ENCODE results near the gene OR2A14.
"Not testable (repeated sequence)": the region's sequence is repeated elsewhere in the genome, so short reads cannot be mapped to it uniquely, and the experiment has no call there.

The OR2A14 gene

DNA sequence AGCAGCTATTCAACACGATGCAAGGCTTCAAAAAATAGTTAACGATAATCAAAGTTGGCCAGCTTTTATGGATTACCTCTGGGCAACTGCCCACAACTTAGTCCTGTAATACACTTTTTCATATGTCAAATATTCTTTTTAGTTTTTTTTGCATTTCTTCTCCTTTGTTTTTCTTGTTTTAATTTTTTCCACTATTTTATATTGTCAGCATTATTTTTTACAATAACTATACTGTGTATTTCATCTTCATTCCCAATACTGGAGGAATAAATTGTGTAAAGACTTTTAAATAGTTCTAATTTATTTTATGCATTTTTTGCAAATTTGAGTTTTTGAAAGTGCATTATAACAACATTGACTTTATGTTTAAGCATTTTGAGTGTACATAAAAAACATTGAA is 41.8 kb downstream of the OR2A14 start:
- no peak for DNase-seq

DNA sequence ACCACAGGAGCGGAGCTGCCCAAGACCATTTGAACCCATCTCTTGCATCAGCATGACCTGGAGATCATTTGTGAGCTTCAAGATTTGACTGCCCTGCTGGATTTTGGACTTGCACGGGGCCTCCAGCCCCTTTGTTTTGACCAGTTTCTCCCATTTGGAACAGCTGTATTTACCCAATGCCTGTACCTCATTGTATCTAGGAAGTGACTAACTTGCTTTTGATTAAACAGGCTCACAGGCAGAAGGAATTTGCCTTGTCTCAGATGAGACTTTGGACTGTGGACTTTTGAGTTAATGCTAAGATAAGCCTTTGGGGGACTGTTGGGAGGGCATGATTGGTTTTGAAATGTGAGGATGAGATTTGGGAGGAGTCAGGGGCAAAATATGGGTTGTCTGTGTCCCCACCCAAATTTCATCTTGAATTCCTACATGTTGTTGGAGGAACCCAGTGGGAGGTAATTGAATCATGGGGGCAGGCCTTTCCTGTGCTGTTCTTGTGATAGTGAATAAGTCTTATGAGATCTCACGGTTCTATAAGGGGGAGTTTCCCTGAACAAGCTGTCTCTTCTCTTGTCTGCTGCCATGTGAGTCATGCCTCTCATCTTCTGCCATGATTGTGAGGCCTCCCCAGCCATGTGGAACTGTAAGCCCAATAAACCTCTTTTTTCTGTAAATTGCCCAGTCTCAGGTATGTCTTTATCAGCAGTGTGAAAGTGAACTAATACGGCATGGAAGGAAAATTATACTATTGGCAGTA is 48.8 kb downstream of the OR2A14 start:
- DNase-seq = not testable (repeated sequence)

DNA sequence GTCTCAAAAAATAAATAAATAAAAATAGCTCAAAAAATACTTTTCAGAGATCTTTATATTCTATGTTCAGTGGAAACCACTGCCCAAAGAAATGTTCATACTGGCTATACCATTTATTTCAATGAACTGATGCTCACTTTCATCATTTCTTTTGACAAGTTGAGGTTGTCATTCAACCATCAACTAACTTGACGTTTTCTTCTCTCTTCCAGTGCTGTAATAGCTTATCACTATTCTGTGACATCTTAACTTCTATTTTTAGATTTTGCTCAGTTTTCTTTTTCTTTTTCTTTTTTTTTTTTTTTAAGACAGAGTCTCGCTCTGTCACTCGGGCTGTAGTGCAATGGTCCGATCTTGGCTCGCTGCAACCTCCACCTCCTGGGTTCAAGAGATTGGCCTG is 51.6 kb downstream of the OR2A14 start:
- DNase-seq = no peak

DNA sequence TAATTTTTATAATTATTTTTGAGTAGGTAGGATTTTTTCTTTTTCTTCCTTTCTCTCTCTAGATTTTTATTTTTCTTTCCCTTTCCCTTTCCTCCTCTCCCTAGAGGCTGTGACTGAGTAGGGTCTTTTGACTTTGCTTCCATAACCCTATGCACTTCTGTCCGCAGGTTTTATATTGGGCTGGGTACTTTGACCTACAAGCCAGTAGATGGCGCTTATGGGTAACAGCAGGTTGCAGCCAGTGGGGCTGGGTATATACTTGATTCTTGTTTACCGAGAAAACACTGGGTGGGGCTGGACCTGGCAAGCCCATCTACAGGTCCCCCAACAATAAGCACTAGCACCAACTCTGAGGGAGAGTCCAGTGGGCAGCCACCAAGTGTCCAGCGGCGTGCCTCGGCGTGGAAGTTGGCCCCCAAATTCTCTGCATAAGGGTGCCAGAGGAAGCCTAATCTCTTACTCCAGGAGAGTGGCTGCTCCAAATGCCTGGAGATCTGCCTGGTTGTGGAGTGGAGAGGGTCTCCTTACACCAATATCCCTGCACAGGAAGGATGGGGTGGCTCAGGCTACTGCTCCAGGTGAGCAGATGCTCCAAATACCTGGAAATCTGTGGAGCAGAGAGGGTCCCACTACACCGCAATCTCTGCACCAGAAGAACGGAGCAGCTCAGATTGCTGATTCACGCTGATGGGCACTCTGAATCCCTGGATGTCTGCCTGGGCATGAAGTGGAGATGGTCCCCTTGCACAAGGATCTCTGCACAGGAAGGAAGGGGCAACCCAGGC is 55.6 kb downstream of the OR2A14 start:
- DNase-seq = peak; percentile 46

DNA sequence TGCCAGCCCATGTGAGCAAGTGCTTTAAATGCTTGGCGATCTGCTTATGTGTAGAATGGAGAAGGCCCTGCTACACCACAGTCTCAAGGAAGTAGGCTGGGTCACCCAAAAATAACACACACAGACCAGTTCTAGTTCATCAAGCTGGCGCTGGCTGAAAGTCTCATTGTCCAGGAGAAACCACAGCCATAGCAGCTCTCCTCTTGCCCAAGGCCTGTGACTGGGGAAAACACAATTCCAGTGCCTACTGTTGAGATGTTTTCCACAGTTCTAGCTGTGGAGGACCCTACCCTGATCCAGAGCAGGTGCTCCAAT is 56.1 kb downstream of the OR2A14 start:
- not testable (repeated sequence) for DNase-seq
